Measurements from ENCODE around the gene SLC25A44.
"Not testable (repeated sequence)": the region's sequence is repeated elsewhere in the genome, so short reads cannot be mapped to it uniquely, and the experiment has no call there.

Gene SLC25A44

DNA sequence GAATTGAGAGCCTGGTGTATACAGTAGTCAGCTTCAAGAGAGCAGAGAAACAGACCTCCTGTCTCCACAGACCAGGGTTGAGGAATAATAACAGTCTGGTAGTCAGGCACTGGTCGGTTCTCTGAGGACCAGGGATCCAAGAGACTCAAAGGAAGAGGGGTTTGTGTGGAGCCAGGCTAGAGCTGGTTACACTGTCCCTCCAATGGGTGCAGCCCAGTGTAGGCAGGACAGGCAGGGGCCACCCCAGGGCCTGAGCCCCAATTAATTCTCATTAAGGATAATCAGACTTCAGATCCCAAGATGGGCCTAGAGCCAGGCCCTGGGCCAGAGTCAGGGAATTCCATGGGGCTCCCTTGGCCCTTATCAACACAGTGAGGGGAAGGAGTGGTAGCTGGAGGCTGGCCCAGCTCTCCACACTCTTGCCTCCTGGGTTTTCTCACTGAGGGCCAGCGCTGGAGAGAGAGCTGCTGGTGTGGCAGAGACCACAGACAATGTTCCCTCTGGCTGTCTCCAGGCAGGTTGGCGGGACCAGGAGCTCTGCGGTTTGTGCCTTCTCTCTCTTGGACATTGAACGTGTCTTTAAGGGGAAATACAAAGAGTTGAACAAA is 31.4 kb upstream of the SLC25A44 start:
- no peak for DNase-seq (ENCODE audit: extremely low read depth in 1 of 2, low read depth in 1 of 2)

DNA sequence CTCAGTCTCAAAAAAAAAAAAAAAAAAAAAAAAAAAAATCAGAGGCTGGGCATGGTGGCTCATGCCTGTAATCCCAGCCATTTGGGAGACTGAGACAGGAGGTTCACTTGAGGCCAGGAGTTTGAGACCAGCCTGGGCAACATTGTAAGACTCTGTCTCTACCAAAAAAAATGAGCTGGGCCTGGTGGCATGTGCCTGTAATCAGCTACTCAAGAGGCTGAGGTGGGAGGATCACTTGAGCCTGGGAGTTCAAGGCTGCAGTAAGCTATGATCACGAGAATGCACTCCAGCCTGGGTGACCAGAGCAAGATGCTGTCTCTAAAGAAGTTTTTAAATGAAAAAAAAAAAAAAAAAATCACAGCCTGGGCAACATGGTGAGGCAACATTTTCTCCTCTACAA is 30.2 kb upstream of the SLC25A44 start:
- no peak for DNase-seq (ENCODE audit: extremely low read depth in 1 of 2, low read depth in 1 of 2)

DNA sequence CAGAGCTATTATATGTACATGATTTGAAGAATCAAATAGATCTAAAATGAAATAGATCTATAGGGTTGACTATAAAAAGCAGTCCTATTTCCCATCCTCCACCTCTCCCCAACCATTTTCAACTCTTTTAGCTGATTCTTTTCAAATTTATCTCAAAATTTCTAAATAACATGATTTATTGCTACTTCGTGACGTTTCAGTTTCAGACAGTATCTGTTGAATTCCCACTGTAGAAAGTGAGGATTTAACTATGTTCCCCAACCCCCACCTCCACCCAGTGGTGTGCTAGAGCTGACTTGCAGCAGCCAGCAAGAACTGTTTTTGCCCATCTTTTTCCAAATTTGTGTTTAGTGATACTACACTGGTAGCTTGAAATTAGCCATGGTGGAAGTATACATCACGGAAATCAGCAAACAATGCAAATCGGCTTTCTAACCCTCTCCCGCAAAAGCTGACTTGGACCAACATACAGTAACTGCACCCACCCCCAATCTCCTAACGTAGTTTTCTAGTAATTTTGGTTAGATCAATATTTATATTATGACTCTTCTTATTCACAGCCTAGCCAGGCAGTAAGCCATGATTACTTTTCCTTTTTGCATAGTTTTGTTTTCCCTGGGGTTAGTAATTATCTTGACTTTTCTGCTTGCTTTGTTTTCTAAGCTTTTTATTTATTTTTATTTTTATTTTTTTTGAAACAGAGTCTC is 29.6 kb upstream of the SLC25A44 start:
- no peak for DNase-seq (ENCODE audit: extremely low read depth in 1 of 2, low read depth in 1 of 2)

DNA sequence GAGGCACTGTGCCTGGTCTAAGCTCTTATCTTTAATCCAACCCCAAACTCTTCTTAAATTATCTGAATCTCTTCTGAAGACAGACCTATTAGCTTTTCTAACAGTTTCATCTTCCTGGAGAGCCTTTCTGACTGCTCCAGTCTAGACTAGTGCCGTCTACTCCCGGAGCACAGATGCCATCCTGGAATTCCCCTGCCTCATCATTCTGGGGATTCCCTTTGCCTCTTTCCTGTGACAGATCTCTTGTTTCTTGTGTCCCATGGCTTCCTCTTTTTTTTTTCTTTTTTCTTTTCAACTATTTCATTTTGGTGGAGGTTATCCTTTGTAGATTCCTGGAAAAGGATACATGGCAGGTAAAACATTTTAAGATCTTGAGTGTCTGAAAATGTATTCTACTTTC is 28.8 kb upstream of the SLC25A44 start:
- no peak for DNase-seq (ENCODE audit: extremely low read depth in 1 of 2, low read depth in 1 of 2)

DNA sequence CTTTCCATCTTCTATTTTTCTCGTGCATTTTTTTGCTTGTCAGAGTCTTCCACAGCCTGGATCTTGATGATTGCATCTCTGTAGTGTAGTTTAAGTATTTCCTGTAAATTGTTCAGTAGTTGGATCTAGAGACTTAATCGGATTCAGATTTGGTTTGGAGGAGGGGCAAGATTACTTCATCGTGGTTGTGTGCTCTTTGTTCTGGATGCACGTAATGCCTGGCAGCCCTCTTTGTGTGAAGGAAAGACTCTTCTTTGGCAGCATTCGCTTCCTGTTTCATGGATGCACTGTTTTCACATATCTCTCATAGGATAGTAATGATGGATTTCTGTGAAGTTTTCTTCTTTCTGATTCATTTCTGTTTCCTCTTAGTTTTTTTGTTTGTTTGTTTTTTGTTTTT is 26.4 kb upstream of the SLC25A44 start:
- DNase-seq (ENCODE audit: extremely low read depth in 1 of 2, low read depth in 1 of 2), result no peak

DNA sequence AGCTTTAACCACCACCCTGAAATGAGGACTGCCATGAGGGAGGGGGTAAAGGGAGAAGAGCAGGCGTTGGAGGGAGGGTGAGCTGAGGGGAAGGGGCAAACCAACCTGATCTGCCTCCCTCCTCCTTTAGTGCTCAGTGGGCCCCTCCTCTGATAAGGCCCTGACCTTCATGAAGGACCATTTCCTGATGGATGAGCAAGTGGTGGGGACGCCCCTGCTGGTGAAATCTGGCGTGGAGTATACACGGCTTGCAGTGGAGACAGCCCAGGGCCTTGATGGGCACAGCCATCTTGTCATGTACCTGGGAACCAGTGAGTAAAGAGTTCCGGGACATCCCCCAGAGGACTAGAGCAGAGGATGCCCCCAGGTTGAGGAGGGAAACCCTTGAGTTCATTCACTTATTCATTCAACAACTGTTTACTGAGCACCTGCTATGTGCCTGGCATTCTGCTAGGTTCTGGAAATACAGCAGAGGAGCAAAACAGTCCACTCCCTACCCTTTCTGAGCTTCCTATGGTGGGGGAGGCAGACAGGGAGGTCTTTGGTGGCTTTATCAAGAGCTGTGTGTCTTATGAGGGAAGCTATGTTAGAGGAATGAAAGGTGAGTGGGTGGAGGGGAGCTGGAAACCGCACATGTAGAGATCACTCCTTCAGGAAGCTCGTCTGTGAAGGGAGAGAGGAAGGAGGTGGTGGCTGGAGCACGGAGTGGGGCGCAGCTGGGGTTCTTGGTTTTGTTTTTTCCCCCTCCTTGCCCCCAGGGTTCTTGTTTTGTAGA is 21.0 kb upstream of the SLC25A44 start:
- DNase-seq (ENCODE audit: extremely low read depth in 1 of 2, low read depth in 1 of 2), result no peak

DNA sequence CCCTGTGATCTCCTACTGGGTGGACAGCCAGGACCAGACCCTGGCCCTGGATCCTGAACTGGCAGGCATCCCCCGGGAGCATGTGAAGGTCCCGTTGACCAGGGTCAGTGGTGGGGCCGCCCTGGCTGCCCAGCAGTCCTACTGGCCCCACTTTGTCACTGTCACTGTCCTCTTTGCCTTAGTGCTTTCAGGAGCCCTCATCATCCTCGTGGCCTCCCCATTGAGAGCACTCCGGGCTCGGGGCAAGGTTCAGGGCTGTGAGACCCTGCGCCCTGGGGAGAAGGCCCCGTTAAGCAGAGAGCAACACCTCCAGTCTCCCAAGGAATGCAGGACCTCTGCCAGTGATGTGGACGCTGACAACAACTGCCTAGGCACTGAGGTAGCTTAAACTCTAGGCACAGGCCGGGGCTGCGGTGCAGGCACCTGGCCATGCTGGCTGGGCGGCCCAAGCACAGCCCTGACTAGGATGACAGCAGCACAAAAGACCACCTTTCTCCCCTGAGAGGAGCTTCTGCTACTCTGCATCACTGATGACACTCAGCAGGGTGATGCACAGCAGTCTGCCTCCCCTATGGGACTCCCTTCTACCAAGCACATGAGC is 17.2 kb upstream of the SLC25A44 start:
- no peak for DNase-seq (ENCODE audit: extremely low read depth in 1 of 2, low read depth in 1 of 2)

DNA sequence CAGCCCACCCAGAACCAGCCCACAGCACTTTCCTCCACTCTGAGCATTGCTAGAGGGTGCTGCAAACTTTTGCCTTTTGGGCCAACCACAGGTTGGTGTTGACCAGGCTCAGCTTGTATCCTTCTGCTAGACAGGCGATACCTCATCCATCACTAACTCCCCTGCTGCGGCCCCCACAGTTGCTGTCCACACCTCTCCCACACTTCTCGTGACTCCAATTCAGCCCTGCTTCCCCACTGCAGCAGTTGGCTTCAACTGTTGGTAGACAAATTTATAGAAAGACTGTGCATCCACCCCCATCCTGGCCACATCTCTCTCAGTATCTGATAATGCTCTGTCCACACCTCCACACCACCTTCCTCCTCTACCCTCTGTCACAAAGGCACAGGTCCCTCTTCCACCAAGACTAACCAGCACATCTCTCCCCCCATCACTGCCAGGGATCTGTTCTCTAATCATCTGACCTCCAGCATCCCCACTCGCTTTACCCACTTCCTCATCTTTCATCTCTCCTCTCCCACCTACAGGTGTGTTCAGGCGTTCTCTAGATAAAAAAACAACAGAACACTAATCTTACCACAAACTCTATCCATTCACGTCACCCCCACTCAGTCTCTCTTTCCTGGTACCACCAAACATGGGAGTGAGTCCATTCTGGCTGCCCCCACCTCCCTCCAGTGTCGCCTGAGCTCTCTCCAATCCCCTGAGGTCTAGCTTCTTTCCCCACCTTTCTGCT is 15.8 kb upstream of the SLC25A44 start:
- DNase-seq (ENCODE audit: extremely low read depth in 1 of 2, low read depth in 1 of 2), result no peak

DNA sequence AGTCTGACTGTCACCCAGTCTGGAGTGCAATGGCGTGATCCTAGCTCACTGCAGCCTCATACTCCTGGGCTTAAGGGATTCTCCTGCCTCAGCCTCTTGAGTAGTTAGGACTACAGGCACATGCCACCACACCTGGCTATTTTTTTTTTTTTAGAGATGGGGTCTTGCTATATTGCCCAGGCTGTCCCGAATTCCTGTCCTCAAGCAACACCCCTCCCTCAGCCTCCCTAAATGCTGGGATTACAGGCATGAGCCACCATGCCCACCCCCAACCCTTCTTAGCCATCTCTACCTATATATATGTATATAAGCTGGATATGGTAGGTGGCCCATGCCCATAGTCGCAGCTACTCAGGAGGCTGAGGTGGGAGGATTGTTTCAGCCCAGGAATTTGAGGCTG is 13.4 kb upstream of the SLC25A44 start:
- no peak for DNase-seq (ENCODE audit: extremely low read depth in 1 of 2, low read depth in 1 of 2)

DNA sequence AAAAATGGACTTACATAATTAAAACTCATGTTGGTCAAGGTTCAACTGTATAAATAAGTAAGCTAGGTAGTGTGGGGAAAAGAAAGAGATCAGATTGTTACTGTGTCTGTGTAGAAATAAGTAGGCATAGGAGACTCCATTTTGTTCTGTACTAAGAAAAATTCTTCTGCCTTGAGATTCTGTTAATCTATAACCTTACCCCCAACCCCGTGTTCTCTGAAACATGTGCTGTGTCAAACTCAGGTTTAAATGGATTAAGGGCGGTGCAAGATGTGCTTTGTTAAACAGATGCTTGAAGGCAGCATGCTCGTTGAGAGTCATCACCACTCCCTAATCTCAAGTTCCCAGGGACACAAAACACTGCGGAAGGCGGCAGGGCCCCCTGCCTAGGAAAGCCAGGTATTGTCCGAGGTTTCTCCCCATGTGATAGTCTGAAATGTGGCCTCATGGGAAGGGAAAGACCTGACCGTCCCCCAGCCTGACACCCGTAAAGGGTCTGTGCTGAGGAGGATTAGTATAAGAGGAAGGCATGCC is 12.4 kb upstream of the SLC25A44 start:
- DNase-seq (ENCODE audit: extremely low read depth in 1 of 2, low read depth in 1 of 2), result not testable (repeated sequence)

DNA sequence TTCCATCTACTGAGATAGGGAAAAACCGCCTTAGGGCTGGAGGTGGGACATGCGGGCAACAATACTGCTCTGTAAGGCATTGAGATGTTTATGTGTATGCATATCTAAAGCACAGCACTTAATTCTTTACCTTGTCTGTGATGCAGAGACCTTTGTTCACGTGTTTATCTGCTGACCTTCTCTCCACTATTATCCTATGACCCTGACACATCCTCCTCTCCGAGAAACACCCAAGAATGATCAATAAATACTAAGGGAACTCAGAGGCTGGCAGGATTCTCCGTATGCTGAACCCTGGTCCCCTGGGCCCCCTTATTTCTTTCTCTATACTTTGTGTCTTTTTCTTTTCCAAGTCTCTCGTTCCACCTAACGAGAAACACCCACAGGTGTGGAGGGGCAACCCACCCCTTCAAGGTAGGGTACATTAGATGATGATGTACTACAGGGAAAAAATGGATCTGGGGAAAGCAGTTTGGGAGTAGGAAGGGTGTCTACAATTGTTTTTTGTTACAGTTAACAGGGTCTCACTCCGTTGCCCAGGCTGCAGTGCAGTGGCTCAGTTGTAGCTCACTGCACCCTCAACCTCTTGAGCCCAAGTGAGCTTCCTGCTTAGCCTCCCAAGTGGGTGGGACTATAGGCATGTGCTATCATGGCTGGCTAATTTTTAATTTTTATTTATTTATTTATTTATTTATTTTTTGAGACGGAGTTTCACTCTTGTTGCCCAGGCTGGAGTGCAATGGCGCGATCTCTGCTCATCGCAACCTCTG is 11.7 kb upstream of the SLC25A44 start:
- not testable (repeated sequence) for DNase-seq (ENCODE audit: extremely low read depth in 1 of 2, low read depth in 1 of 2)

DNA sequence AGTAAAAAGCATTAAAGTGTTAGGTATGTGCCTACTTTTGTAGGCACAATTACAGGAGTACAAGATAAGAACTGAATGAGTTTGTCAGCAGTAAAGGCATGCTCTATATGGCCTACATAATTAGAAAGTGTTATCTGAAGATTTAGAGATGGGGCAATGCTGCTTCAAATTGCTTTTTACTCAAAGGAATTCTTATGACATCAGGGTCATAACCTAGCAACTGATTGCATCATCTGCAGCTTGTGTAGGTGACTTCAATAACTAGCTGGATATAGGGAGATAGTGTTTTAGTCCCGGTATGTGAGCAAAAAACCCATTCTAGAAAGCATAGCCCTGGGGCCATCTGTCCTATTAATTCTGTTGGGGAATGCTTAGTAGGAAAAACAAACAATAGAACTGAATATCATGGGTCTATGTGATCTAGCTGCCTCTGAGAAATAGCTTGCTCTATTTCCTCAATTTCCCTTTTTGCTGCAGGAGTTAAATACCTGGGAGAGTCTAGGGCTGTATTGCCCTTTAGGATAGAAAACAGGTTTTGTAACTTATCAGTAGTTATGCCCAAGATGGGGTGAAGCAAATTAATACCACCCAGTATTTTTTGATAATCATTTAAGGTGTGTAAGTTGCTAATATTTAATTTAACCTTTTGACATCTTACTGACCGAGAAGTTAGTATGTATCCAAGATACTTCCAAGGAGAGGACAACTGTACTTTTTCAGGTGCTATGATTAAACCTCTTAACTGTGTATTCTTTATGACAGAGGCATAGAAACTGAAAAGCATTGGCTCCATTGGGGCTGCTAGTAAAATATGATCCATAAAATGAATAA is 7.3 kb upstream of the SLC25A44 start:
- not testable (repeated sequence) for DNase-seq (ENCODE audit: extremely low read depth in 1 of 2, low read depth in 1 of 2)

DNA sequence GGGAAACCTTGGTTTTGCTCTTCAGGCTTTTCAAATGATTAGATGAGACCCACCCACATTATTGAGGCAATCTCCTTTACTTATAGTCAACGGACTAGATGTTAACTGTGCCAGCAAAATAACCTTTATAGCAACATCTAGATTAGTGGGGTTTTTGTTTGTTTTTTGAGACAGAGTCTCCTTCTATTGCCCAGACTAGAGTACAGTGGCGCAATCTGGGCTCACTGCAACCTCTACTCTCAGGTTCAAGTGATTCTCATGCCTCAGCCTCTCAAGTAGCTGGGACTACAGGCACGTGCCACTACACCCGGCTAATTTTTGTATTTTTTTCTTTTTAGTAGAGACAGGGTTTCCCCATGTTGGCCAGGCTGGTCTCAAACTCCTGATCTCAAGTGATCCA is 3.6 kb upstream of the SLC25A44 start:
- not testable (repeated sequence) for DNase-seq (ENCODE audit: extremely low read depth in 1 of 2, low read depth in 1 of 2)

DNA sequence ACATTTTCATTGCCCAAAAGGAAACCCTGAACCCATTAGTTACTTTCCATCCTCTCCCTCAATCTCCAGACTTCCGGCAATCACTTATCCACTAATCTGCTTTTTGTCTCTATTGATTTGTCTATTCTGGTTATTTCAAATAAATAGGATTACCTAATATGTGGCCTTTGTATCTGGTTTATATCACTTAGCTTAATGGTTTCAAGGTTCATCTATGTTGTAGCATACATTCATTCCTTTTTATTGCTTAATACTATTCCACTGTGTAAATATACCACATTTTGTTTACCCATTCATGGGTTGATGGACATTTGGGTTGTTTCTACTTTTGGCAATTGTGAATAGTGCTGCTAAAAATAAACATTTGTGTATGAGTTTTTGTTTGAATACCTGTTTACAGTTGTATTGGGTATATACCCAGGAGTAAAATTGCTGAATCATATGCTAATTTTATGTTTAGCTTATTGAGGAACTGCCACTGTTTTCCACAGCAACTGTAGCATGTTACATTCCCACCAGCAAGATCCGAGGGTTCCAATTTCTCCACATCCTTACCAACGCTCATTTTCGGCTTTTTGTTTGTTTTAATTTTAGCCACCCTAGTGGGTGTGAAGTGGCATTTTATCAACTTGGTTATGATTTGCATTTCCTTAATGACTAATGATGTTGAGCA is 2.5 kb upstream of the SLC25A44 start:
- DNase-seq (ENCODE audit: extremely low read depth in 1 of 2, low read depth in 1 of 2), result no peak

DNA sequence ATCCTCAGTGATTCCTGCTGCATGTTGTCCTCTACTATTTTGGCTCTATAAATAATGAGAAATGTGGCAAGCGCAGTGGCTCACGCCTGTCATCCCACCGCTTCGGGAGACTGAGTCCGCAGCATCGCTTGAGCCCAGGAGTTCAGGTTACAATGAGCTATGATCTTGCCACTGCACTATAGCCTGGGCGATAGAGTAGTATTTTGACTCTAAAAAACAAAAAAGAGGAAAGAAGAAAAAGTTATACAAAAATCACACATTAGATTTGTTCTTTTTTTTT is 756 bp upstream of the SLC25A44 start:
- DNase-seq (ENCODE audit: extremely low read depth in 1 of 2, low read depth in 1 of 2), result no peak

DNA sequence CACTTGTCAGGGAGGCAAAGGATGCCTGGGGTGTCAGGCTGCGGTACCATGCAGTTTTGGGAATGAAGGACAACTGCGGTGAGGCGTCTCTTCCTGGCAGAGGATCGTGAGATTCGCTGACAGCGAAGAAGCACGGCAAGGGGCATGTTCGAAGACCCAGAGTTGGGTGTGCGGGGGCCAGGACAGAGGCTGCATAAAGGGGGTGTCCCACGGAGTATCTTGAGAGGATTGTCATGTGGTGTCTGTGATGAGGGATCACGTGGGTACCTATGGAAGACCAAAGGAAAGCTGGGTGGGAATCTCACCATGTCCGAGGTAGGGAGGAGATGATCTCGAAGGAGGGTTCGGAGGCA is 372 bp downstream of the SLC25A44 start:
- no peak for DNase-seq (ENCODE audit: extremely low read depth in 1 of 2, low read depth in 1 of 2)

DNA sequence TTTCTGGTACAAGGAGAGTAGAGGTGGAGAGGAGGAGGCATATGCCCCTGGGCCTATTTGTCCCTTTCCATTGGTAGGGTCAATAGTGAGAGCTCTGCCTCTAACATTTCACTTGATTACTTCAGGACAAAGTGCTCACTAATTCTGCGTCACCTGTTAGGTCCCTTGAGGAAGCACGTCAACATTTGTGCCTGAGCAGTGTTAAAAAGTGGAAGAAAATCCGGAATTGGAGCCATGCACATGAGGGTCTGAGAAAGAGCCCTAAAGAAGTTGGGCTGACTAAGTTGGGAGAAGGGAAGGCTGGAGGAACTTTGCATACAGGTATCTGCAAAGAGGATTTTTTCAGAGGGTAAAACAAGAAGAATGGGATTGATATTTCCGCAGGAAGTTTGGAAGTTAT is 1.9 kb downstream of the SLC25A44 start:
- DNase-seq (ENCODE audit: extremely low read depth in 1 of 2, low read depth in 1 of 2), result no peak

DNA sequence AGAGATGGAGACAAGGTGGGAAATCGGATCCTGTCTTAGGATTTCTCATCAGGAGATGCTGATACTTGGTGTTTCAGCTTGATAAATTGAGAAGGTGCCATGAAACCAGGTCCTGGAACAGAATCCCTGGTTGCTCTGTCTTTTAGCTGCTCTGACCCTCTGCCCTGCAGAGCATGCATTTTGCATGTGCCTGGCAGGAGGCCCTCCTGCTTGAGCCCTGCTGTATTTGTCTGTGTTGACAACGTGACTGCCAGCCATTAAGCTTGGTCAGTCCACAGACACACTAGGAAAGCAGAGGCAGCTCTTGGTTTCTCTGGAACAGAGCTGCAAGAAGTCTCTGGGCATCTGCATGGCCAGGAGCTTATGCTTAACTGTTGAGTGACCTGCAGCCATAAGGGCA is 2.5 kb downstream of the SLC25A44 start:
- no peak for DNase-seq (ENCODE audit: extremely low read depth in 1 of 2, low read depth in 1 of 2)

DNA sequence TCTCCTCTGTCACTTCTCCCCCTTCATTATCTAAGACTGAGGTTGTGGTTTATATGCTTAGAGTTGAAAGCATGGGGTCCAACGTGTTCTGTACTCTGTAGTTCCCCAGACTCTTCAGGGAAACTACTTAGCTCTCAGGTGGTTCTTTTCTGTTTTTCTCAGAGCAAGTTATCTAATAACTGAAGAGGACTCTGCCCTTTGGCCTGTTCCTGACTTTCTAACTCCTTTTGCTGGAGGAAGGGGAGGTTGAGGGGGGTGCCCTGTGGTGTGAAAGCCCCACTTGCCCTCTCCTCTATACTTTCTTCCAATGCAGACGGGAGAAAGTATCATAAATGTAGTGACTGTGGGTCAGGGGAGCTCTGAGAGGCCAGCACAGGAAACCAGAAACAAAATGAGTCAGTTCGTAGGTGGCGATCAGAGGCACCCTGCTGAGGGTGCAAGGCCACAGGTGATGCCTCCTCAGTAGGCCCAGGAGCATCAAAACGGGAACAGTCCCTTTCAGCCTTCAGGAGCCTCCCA is 5.0 kb downstream of the SLC25A44 start:
- DNase-seq (ENCODE audit: extremely low read depth in 1 of 2, low read depth in 1 of 2), result no peak

Measured in stimulated activated CD8-positive, alpha-beta memory T cell treated with anti-CD3 and anti-CD28 coated beads, Interleukin-7, amount 100 ng/mL, for 48 hours (primary cell).